LNCaP clone FGC (cell line): ENCODE data around the gene NTNG2.

Source experiments
- DNase-seq: peaks from one replicate; pipeline ENCODE4 v3.0.0-alpha.2; 2011; ENCODE audit warnings: low read depth
- H3K4me3 ChIP-seq: 2 replicates; pipeline ENCODE4 v1.5.1; 2011; ENCODE audit warnings: mild to moderate bottlenecking, low read depth, low read length, control low read depth
- TF ChIP-seq, protein P1 (sequence below): IDR thresholded peaks from 2 replicates; pipeline ENCODE4 v1.5.1; 2012; ENCODE audit warnings: mild to moderate bottlenecking; ENCODE audit not compliant: control insufficient read depth, insufficient read depth; ENCODE audit errors: extremely low read depth

Gene NTNG2

DNA sequence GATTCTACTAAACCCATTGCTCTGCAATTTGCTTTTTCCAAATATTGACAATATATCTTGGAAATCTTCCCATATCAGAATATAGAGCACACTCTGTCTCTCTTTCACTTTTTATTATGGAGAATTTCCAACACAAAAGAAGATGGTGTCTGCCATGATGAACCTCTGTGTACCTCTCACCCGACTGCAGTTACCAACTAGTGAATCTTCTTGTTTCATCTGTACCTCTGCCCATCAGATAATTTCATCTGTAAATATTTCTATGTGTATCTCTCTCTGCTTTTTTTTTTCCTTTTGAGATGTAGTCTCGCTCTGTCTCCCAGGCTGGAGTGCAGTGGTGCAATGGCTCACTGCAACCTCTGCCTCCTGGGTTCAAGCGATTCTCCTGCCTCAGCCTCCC, 62.8 kb downstream of the NTNG2 start:
- H3K4me3 ChIP-seq: no peak overlapping the region
- peak; percentile 99 for DNase-seq
- TF ChIP-seq, protein P1, sequence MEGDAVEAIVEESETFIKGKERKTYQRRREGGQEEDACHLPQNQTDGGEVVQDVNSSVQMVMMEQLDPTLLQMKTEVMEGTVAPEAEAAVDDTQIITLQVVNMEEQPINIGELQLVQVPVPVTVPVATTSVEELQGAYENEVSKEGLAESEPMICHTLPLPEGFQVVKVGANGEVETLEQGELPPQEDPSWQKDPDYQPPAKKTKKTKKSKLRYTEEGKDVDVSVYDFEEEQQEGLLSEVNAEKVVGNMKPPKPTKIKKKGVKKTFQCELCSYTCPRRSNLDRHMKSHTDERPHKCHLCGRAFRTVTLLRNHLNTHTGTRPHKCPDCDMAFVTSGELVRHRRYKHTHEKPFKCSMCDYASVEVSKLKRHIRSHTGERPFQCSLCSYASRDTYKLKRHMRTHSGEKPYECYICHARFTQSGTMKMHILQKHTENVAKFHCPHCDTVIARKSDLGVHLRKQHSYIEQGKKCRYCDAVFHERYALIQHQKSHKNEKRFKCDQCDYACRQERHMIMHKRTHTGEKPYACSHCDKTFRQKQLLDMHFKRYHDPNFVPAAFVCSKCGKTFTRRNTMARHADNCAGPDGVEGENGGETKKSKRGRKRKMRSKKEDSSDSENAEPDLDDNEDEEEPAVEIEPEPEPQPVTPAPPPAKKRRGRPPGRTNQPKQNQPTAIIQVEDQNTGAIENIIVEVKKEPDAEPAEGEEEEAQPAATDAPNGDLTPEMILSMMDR: no peak

DNA sequence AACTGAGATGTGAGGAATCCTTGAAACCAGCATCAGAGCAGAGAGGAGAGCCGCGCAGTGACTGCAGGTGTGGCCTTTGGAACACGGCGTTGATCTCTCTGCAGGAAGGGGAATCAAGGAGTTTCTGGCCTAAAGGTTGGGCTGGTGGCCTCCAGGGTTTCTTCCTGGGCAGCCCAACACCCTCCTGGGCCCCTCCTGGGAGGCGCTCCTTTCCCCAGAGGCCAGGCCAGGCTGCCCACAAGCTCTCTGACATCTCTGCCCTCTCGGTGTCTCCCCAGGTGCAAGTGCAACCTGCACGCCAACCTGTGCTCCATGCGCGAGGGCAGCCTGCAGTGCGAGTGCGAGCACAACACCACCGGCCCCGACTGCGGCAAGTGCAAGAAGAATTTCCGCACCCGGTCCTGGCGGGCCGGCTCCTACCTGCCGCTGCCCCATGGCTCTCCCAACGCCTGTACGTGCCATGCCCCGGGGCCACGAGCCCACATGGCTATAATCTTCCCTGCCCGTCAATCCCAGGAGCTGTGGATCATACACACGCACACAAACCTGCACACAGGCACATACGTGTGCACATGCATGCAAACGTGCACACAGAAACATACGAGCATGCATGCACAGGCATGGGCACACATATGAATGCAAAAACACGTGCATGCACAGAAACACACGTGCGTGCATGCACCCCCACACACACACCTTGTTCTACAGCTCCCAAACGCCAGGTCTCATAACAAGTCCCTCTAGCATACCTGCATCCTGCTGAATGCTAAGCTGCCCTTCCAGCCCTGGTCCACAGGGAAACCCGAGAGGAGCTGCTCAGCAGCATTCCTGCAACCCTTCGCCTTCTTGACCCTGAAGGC, 64.9 kb downstream of the NTNG2 start:
- H3K4me3 ChIP-seq: no peak overlapping the region
- DNase-seq: no peak
- TF ChIP-seq, protein P1: no peak

DNA sequence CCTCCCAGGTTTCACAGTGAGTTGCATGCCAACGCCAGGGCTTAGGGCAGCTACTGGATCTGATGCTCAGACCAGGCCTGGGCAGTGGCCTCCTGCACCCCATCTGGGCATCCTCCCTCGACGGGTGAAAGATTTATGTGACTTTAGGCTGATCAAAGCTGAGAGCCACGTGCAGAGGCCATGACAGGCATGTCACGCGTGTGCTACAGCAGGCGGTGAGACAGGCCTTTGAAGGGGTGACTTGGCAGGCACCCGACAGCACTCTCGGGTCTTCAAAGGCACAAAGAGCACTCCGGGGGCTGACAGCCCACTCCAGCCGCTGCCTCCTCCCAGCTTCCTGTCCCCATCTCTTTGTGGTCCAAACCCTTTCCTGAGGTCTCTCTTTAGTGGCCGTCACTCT, 66.2 kb downstream of the NTNG2 start:
- TF ChIP-seq, protein P1: no peak
- no peak overlapping the region for H3K4me3 ChIP-seq
- DNase-seq: no peak

DNA sequence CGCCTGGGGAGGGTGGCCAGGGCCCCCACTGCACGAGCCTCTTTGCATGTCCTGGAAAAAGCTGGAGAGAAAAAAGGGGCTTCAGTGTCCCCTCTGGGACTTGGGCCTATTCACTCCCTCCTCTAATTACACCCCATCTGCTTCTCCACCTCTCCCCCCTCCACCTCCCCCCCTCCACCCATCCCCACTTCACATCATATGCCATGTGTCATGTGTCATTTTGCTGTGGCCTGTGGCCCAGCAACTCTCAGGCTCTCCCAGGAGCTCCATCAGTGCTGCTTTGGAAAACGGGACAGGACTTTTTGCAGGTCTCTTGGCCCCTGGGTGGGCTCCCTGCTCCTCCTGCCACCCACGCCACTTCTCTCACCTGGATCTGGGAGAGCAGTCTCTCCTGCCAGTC, 68.7 kb downstream of the NTNG2 start:
- DNase-seq: no peak
- TF ChIP-seq, protein P1: no peak
- H3K4me3 ChIP-seq: no peak overlapping the region

DNA sequence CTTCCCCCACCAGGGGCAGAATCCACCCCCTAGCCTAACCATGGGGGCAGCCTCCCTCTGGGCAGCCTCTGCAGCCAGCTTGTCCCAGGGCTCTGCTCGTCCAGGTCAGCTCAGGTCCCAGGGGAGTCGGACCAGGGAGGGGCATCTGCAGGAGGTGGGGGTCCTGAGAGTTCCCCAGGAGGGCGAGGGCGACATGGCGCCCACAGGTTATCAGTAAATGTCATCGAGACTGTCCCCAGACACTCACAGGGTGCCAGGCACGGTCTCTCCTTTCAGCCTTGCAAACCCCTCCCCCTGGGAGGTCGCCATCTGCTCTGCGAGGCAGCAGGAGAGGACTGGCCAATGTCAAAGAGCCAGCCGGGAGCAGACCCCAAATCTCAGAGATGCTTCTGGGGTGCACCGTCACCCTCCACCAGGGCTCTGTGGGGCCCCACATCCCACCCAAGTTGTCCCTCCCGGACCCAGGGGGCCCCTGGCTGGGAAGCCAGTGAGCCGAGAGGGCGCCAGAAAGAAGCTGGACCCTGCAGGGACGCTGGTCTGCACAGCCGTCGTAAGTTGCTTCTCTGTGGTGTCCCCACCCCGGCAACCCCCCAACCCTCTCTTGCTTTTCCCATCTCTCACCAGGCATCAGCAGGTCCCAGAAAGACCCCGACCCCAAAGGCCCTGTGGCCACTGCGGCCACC, 69.3 kb downstream of the NTNG2 start:
- TF ChIP-seq, protein P1: no peak
- no peak overlapping the region for H3K4me3 ChIP-seq
- DNase-seq: no peak

DNA sequence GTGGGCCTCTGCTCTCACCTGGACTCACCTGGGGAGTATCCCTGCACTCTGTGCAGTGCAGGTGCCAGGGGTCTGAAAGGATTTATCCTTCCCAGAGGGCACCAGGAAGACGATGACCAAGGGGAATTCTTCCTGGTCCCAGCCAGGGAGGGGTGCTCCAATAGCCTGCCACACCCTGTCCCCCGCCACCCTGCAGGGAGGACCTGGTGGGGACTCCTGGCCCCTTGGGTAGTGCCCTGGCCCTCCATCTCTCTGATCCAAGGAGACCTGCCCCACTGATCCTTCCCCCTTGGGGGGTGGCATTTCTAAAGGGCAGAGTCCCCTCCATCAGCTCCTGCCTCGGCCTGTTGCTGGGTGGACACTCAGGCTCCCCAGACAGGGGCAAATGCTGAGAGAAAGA, 70.7 kb downstream of the NTNG2 start:
- no peak overlapping the region for H3K4me3 ChIP-seq
- TF ChIP-seq, protein P1: no peak
- no peak for DNase-seq
